Measurements from ENCODE around the gene RSAD2.
"Not testable (repeated sequence)": the region's sequence is repeated elsewhere in the genome, so short reads cannot be mapped to it uniquely, and the experiment has no call there.

Gene RSAD2

GRCh38 chr2:6924924-6925409 is 47.4 kb downstream of the RSAD2 start:
- DNase-seq (ENCODE audit: low read depth in 1 of 2, low spot score in 1 of 2), result no peak

GRCh38 chr2:6926071-6926732 is 48.6 kb downstream of the RSAD2 start:
- no peak for DNase-seq (ENCODE audit: low read depth in 1 of 2, low spot score in 1 of 2)

- no peak for DNase-seq (ENCODE audit: low read depth in 1 of 2, low spot score in 1 of 2)
Observed at GRCh38 chr2:6927186-6927585, 49.6 kb downstream of the RSAD2 start.

GRCh38 chr2:6927753-6928152 is 50.2 kb downstream of the RSAD2 start:
- no peak for DNase-seq (ENCODE audit: low read depth in 1 of 2, low spot score in 1 of 2)

GRCh38 chr2:6928452-6928851 is 50.9 kb downstream of the RSAD2 start:
- no peak for DNase-seq (ENCODE audit: low read depth in 1 of 2, low spot score in 1 of 2)

- no peak for DNase-seq (ENCODE audit: low read depth in 1 of 2, low spot score in 1 of 2)
Observed at GRCh38 chr2:6929196-6929819, 51.7 kb downstream of the RSAD2 start.

- no peak for DNase-seq (ENCODE audit: low read depth in 1 of 2, low spot score in 1 of 2)
Observed at GRCh38 chr2:6930923-6931647, 53.5 kb downstream of the RSAD2 start.

- no peak for DNase-seq (ENCODE audit: low read depth in 1 of 2, low spot score in 1 of 2)
Observed at GRCh38 chr2:6931753-6932152, 54.2 kb downstream of the RSAD2 start.

GRCh38 chr2:6932206-6932605 is 54.6 kb downstream of the RSAD2 start:
- no peak for DNase-seq (ENCODE audit: low read depth in 1 of 2, low spot score in 1 of 2)

GRCh38 chr2:6932828-6933227 is 55.3 kb downstream of the RSAD2 start:
- no peak for DNase-seq (ENCODE audit: low read depth in 1 of 2, low spot score in 1 of 2)

GRCh38 chr2:6933911-6934310 is 56.3 kb downstream of the RSAD2 start:
- DNase-seq (ENCODE audit: low read depth in 1 of 2, low spot score in 1 of 2), result no peak

GRCh38 chr2:6934345-6934744 is 56.8 kb downstream of the RSAD2 start:
- DNase-seq (ENCODE audit: low read depth in 1 of 2, low spot score in 1 of 2), result no peak

- no peak for DNase-seq (ENCODE audit: low read depth in 1 of 2, low spot score in 1 of 2)
Observed at GRCh38 chr2:6934758-6935651, 57.4 kb downstream of the RSAD2 start.

- not testable (repeated sequence) for DNase-seq (ENCODE audit: low read depth in 1 of 2, low spot score in 1 of 2)
Observed at GRCh38 chr2:6935652-6936020, 58.1 kb downstream of the RSAD2 start.

GRCh38 chr2:6937157-6937556 is 59.6 kb downstream of the RSAD2 start:
- DNase-seq (ENCODE audit: low read depth in 1 of 2, low spot score in 1 of 2), result no peak

GRCh38 chr2:6937582-6937981 is 60.0 kb downstream of the RSAD2 start:
- DNase-seq (ENCODE audit: low read depth in 1 of 2, low spot score in 1 of 2), result no peak

GRCh38 chr2:6939071-6939470 is 61.5 kb downstream of the RSAD2 start:
- DNase-seq (ENCODE audit: low read depth in 1 of 2, low spot score in 1 of 2), result no peak

GRCh38 chr2:6940820-6941219 is 63.2 kb downstream of the RSAD2 start:
- DNase-seq (ENCODE audit: low read depth in 1 of 2, low spot score in 1 of 2), result no peak

- no peak for DNase-seq (ENCODE audit: low read depth in 1 of 2, low spot score in 1 of 2)
Observed at GRCh38 chr2:6941299-6942046, 63.9 kb downstream of the RSAD2 start.

- no peak for DNase-seq (ENCODE audit: low read depth in 1 of 2, low spot score in 1 of 2)
Observed at GRCh38 chr2:6942848-6943247, 65.3 kb downstream of the RSAD2 start.

- no peak for DNase-seq (ENCODE audit: low read depth in 1 of 2, low spot score in 1 of 2)
Observed at GRCh38 chr2:6943523-6943922, 65.9 kb downstream of the RSAD2 start.

Measured in activated CD4-positive, alpha-beta T cell treated with anti-CD3 and anti-CD28 coated beads, Interleukin-2, amount 50 U/mL, for 24 hours (primary cell).